ENCODE data around the gene DRC3. TPM values are rescaled to one million over a fixed set of nuclear protein-coding genes. Genes with fewer than 3 reads are reported as not detected.

The DRC3 gene
- total and polyA plus RNA-seq, 12 donors: 0.55 to 3.0 (median 2.0) TPM

GRCh38 chr17:17963066-17963465, 9.6 kb upstream of the DRC3 start:
- Histone ChIP-seq H3K36me3 (no peaks in the 10 kb centered on the region), H3K27ac (no peak overlapping the region), H3K4me1 (peaks cover 12 to 80% (median 53%) of the 10 kb centered on the region in 9 donors), H3K4me3 (no peak overlapping the region), H3K27me3 (no peaks in the 10 kb centered on the region), H3K9me3 (no peaks in the 10 kb centered on the region)
- WGBS, 2 donors: 63 to 66% methylated on average over 4 of the region's 4 CpGs
- ATAC-seq (no peak), DNase-seq (no peak)
- no peak for TF ChIP-seq CTCF (IDR thresholded peaks at IDR 0.05)
- intact Hi-C loops (cut with DNase I): loop anchor here in 1 of 10 donors (10.0 kb wide), 1 partner anchor 78 kb away; no protein-coding TSS in a partner anchor

GRCh38 chr17:17963694-17964436, 8.8 kb upstream of the DRC3 start:
- ATAC-seq: no peak
- Histone ChIP-seq H3K4me3 (no peak overlapping the region), H3K27ac (peak overlapping the region in 1 of 10 donors; percentile 0), H3K27me3 (no peaks in the 10 kb centered on the region), H3K4me1 (peaks cover 8 to 80% (median 48%) of the 10 kb centered on the region in 9 donors), H3K9me3 (no peaks in the 10 kb centered on the region), H3K36me3 (no peaks in the 10 kb centered on the region)
- no peak for TF ChIP-seq CTCF (IDR thresholded peaks at IDR 0.05)
- 58 to 61% methylated on average over 7 of the region's 7 CpGs for WGBS, 2 donors
- intact Hi-C loops (cut with DNase I): loop anchor here in 1 of 10 donors (10.0 kb wide), 1 partner anchor 79 kb away; no protein-coding TSS in a partner anchor
- DNase-seq: no peak

- Histone ChIP-seq H3K27me3 (no peaks in the 10 kb centered on the region), H3K4me3 (no peak overlapping the region), H3K4me1 (peaks cover 7 to 79% (median 40%) of the 10 kb centered on the region in 9 donors), H3K9me3 (no peaks in the 10 kb centered on the region), H3K36me3 (no peaks in the 10 kb centered on the region), H3K27ac (peak overlapping the region in 1 of 10 donors; percentile 36)
- ATAC-seq (peak in 1 of 8 donors; percentile 19), DNase-seq (no peak)
- intact Hi-C loops (cut with DNase I): loop anchor here in 2 of 10 donors (5.0 to 10.0 kb wide), 2 partner anchors 42 to 80 kb away; no protein-coding TSS in a partner anchor
- no peak for TF ChIP-seq CTCF (IDR thresholded peaks at IDR 0.05)
- WGBS, 2 donors: 68 to 76% methylated on average over 4 of the region's 4 CpGs
Observed at GRCh38 chr17:17964710-17965109, 8.0 kb upstream of the DRC3 start.

- WGBS, 2 donors: 87 to 91% methylated on average over 2 of the region's 2 CpGs
- Histone ChIP-seq H3K9me3 (no peaks in the 10 kb centered on the region), H3K27me3 (no peaks in the 10 kb centered on the region), H3K4me3 (no peak overlapping the region), H3K4me1 (peaks cover 4 to 79% (median 36%) of the 10 kb centered on the region in 9 donors), H3K36me3 (no peaks in the 10 kb centered on the region), H3K27ac (no peak overlapping the region)
- DNase-seq (no peak), ATAC-seq (no peak)
- intact Hi-C loops (cut with DNase I): loop anchor here in 2 of 10 donors (5.0 to 10.0 kb wide), 2 partner anchors 43 to 80 kb away; no protein-coding TSS in a partner anchor
- TF ChIP-seq CTCF (IDR thresholded peaks at IDR 0.05): no peak
Observed at GRCh38 chr17:17965152-17965721, 7.4 kb upstream of the DRC3 start.

All from heart right ventricle (tissue), 16 donors.